Renal cortex interstitium (tissue), 11 donors: ENCODE measurements around the gene GZF1. TPM values are rescaled to one million over a fixed set of nuclear protein-coding genes. Genes with fewer than 3 reads are reported as not detected.
A peak's percentile ranks its signal among the peaks of the same experiment; 100 is the strongest.
"Not testable (repeated sequence)": the region's sequence is repeated elsewhere in the genome, so short reads cannot be mapped to it uniquely, and the experiment has no call there.

Experiments used
- DNase-seq, 11 donors: peaks; one replicate each; pipeline ENCODE4 v3.0.0-alpha.2; 2013; ENCODE audit warnings: low read depth in 9 of 11, low spot score in 4 of 11; ENCODE audit errors: extremely low read depth in 1 of 11
- polyA plus RNA-seq, 3 donors: library from polyadenylated mRNA; unstranded; fragments of 120-200 nt; gene quantifications; one replicate each; pipeline ENCODE4 v1.2.1, GENCODE V29; 2013; ENCODE audit not compliant: insufficient read length in 3 of 3

GZF1 gene
- polyA plus RNA-seq, 3 donors: 15.0 to 16.9 (median 15.5) TPM

DNA sequence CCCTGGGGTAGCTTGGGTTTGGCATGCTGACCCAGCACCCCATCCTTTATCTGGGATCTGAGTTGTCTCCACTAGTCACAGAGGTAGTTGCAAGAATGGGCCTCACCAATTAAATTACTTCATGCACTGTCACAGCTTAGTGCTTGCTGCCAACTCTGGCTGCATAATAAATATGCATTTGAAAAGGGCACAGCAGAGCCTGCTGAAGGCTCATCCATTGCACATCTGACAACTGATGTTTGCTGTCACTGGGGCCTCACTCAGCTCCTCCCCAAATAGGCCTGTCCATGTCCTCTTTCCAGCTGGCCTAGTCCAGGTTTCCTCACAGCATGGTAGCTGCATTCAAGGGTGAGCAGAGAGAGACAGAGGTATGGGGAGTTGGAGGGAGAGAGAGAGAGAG lies 24.7 kb upstream of the GZF1 start:
- no peak for DNase-seq

DNA sequence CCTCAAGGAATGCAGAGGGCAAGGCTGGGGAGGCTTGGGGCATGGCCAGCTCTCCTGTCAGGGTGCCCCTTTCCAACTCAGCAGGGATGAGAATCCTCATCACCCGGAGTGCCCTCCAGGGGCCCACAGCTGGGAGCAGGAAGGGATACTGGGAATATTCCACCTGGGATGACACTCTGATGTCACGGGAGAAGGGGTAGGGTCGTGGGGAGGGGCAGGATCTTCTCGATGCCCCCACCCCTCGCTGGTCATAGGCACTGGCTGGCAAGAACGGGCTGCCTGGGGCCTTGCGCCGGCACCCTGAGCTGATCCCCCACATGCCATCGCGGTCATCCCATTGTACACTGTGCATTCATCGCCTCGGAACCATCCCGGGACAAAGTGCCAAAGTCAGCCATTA lies 22.0 kb upstream of the GZF1 start:
- DNase-seq: no peak

- DNase-seq: peak in 4 of 11 donors; percentile 29 to 45 (median 42)
Measured at GRCh38 chr20:23340524-23340923, 21.5 kb upstream of the GZF1 start.

GRCh38 chr20:23341073-23341472 lies 20.9 kb upstream of the GZF1 start:
- DNase-seq: no peak

DNA sequence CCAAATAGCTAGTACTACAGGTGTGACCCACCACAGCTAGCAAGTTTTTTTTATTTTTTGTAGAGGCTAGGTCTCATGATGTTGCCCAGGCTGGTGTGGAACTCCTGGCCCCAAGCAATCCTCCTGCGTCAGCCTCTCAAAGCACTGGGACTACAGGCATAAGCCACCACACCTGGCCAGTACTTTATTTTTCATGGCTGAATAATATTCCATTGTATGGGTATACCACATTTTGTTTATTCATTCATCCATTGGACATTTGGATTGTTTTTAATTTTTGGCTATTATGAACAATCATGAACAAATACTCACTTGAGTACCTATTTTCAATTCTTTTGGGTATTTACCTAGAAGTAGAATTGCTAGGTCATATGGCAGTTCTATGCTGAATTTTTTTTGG lies 18.4 kb upstream of the GZF1 start:
- DNase-seq: no peak

GRCh38 chr20:23344336-23344735 lies 17.6 kb upstream of the GZF1 start:
- no peak for DNase-seq

DNA sequence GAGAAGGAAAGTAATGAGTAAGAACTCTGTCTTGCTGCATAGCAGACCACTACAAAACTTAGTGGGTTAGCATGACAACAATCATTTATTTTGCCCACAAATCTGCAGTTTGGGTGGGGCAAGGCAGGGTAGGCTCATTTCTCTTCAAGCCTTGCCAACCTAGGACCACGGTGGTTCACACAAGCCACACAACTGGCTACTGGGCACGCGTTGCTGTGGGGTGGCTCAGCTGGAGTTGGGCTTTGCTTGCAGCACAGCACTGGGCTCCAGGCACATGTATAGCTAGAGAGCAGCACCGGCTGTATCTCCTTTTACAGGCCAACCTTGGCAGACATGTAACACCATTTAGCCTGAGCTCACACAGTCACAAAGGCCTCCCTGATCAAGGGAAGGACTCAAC lies 16.0 kb upstream of the GZF1 start:
- no peak for DNase-seq

DNA sequence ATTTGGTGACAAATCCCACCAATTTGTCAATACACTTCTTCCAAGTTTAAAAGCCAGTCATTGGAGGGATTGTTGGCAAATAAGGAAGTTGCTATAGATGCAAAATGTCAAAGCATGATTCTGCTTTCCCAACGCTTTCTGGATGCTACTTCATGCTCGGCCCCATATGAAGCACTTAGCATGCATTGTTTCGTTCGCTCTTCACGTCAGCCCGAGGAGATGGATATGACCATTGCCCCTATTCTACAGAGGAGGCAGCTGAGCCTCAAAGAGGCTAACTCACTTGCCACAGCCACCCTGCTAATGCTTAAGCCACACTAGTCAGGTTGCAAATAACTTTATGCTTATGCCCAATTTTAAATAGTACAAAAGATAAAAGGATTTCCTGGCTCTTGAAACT lies 14.2 kb upstream of the GZF1 start:
- DNase-seq: no peak

DNA sequence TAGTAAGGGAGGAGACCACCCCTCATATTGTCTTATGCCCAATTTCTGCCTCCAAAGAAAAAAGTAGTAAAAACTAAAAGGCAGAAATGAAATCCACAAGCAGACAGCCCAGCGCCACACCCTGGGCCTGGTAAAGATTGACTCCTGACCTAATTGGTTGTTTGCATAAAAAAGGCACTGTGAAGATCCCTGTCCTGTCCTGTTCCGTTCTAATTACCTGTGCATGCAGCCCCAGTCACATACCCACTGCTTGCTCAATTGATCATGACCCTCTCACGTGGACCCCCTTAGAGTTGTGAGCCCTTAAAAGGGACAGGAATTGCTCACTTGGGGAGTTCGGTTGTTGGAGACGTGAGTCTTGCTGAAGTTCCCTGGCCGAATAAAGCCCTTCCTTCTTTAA lies 13.5 kb upstream of the GZF1 start:
- DNase-seq: not testable (repeated sequence)

GRCh38 chr20:23349338-23350195 lies 12.4 kb upstream of the GZF1 start:
- DNase-seq: peak in 10 of 11 donors; percentile 64 to 83 (median 79)

DNA sequence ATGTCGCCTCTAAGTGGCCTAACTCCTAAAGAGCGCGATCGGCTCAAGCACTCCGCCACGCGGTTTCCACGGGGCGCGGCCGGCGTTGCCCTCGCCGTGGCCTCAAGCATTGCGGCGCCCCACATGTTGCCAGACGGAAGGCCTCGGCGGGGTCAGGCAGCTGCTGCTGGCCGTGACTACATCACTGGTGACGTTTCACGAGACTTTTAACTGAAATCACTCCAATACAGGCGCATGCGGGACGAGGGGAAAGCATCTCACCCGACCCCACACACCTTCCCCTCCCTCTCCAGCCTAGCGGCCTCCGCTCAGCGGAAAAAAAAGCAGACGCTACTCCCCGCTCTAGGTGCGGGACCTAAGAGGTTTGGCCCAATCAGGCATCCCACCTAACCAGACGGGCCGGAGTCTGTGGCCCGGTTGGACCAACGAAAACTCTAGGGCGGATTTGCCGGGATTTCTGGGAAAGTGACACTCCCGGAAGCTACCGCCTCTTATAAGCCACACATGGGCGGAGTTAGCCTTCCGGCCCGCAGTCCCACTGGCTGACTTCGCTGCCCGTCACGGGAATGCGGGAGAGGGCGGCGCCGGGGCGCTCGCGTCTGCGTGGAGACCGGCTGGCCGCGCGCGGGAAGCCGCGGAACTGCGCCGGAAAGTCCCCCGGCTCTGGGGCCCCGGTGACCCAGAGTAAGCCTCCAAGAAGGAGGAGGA lies 11.6 kb upstream of the GZF1 start, which contains the start of gene NXT1:
NXT1 (plus strand) TSS at position 596 of the 708 bp plus-strand sequence. CDS start 3,251 bp downstream, outside the sequence.
- peak; percentile 93 to 98 (median 96) for DNase-seq

GRCh38 chr20:23350904-23351838 lies 10.8 kb upstream of the GZF1 start:
- peak in 5 of 11 donors; percentile 27 to 42 (median 34) for DNase-seq

DNA sequence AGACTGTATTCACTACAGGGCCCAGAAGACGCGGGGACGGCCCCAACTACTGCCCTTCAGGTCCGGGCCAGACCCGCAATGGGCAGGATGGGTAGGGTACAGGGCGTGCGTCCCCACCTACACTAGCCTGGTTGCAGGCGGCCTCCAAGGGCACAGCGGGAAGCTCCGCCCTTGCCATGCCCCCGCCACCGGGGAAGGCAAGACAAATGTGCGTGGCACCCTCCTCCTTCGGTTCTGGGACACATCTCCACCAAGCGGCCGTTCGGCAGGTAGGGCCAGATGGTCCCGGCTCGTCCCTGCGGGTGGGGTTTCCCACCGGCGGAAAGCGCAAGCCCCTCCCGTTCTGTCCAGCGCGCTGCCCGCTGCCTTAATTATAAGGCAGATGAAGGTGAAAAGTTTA lies 5.8 kb upstream of the GZF1 start:
- DNase-seq: no peak

- DNase-seq: peak; percentile 96 to 99 (median 99)
Measured at GRCh38 chr20:23357767-23358562, 4.0 kb upstream of the GZF1 start.

DNA sequence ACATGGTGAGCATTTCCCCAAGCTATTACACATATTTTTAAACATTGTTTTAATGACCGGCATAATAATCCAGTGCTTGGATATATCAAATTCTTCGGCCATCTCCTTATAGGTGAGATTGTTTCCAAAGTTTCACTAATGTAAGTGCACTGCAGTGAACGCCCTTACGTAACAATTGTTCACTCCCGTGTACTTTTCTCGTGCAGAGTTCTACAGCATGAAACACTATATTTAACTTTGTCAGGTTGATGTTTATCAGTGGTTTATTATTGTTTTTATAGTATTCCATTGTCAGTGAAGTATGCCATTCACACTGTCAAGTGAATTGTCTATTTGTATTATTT lies 3.4 kb upstream of the GZF1 start:
- DNase-seq: no peak

DNA sequence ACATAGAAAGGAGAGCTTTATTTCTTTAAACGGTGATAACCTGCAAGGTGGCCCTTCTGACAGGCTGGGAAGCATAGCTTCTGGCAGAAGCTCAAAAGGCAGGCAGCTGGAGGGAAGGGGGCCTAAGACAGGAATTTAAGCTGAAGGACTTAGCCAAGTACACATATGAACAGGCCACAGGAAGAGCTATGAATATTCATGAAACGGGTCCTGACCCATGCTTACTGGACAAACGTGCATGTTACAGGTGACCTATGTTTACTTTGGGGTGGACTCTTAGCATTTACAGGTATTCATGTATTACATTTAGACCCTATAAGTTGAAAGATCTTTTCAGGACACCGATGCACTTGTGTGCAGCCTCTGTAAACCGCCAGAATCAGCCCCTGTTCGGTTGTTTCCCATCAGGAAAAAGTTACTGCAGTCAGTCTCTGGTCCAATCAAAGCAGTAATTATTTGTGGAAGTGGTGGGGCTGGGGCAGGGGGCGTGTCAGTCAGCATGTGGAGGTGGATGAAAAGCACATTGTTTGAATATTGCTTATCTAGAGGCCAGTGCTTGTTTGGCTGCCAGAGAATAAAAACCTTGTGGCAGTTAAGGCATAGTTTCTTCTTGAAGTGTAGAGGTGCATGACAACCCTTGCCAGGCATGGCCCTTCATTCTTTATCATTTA lies 2.9 kb upstream of the GZF1 start:
- no peak for DNase-seq

- no peak for DNase-seq
Measured at GRCh38 chr20:23360531-23360930, 1.5 kb upstream of the GZF1 start.

DNA sequence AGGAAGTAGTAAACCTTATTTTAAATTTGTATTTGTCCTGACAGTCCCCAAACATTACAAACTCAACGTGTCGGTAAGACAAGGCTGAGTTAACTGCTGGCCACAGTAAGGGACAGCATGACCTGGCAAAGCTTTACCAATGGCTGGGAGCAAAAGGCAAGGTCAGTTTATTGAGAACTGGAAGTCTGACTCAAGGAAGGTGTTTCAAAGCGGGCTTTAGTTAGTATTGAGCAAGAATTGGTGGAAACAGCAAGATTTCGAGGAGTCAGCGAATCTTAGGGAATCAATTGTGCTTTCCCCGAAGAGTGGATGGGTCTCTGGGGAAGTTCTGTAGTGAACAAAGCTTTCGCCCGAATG lies 885 bp upstream of the GZF1 start:
- no peak for DNase-seq
